HL-60 (cell line): ENCODE results near the gene SLC35A5.

ENCODE experiments used
- DNase-seq, 2 experiments: peaks; one replicate each; pipeline ENCODE4 v3.0.0-alpha.2; 2010 to 2020; ENCODE audit warnings: low read depth in 1 of 2, low spot score in 1 of 2
- H3K27ac ChIP-seq: fragments of 250-450 bp; sonication (Bioruptor Pico); replicated peaks from 2 replicates; pipeline ENCODE4 v1.5.1; 2020; ENCODE audit warnings: mild to moderate bottlenecking, moderate library complexity
- H3K27me3 ChIP-seq: fragments of 250-450 bp; sonication (Bioruptor Pico); 2 replicates; pipeline ENCODE4 v1.5.1; 2021; ENCODE audit warnings: mild to moderate bottlenecking, moderate library complexity; ENCODE audit not compliant: insufficient read depth, poor library complexity, severe bottlenecking
- H3K4me3 ChIP-seq: replicated peaks from 2 replicates; pipeline ENCODE4 v1.5.1; 2011; ENCODE audit warnings: mild to moderate bottlenecking, control low read depth, low read length; ENCODE audit not compliant: insufficient read depth
- CTCF ChIP-seq: IDR thresholded peaks from one replicate; pipeline ENCODE4 v1.5.1; 2011; ENCODE audit warnings: low read length, control low read depth, inconsistent platforms; ENCODE audit not compliant: insufficient read depth
- GABPA ChIP-seq: IDR thresholded peaks from 2 replicates; pipeline ENCODE4 v1.6.1; 2012; ENCODE audit warnings: low read depth
- POLR2AphosphoS5 ChIP-seq: IDR thresholded peaks from 2 replicates; pipeline ENCODE4 v1.6.1; 2012; ENCODE audit warnings: low read depth
- REST ChIP-seq: IDR thresholded peaks from 2 replicates; pipeline ENCODE4 v1.6.1; 2012; ENCODE audit warnings: low read depth; ENCODE audit not compliant: insufficient replicate concordance
- SPI1 ChIP-seq: IDR thresholded peaks from 2 replicates; pipeline ENCODE4 v1.6.1; 2012; ENCODE audit warnings: low read depth, mild to moderate bottlenecking, borderline replicate concordance

SLC35A5 gene

GRCh38 chr3:112633191-112633590 lies 71.3 kb downstream of the SLC35A5 start:
- no peak overlapping the region for H3K27ac ChIP-seq
- no peak for DNase-seq
- no peaks in the 10 kb centered on the region for H3K27me3 ChIP-seq
- H3K4me3 ChIP-seq, result no peak overlapping the region
- peak; percentile 48; the same call in 1 of the 2 replicates for TF ChIP-seq SPI1
- TF ChIP-seq GABPA, result no peak
- no peak for TF ChIP-seq POLR2AphosphoS5
- no peak for TF ChIP-seq REST

- DNase-seq, result no peak
- Histone ChIP-seq H3K4me3 (no peak overlapping the region), H3K27ac (no peak overlapping the region), H3K27me3 (no peaks in the 10 kb centered on the region)
- TF ChIP-seq GABPA, result no peak
- no peak for TF ChIP-seq REST
- TF ChIP-seq CTCF, result no peak
- TF ChIP-seq SPI1, result no peak
- no peak for TF ChIP-seq POLR2AphosphoS5
Measured at GRCh38 chr3:112633757-112634156, 71.9 kb downstream of the SLC35A5 start.

GRCh38 chr3:112634786-112635541 lies 73.1 kb downstream of the SLC35A5 start:
- Histone ChIP-seq H3K27me3 (no peaks in the 10 kb centered on the region), H3K4me3 (no peak overlapping the region), H3K27ac (no peak overlapping the region)
- TF ChIP-seq SPI1, result no peak
- no peak for TF ChIP-seq CTCF
- no peak for TF ChIP-seq GABPA
- TF ChIP-seq POLR2AphosphoS5, result no peak
- no peak for TF ChIP-seq REST
- DNase-seq, result no peak
